ENCODE measurements around the gene MICU1. TPM values are rescaled to one million over a fixed set of nuclear protein-coding genes. Genes with fewer than 3 reads are reported as not detected.
"Not testable (repeated sequence)": the region's sequence is repeated elsewhere in the genome, so short reads cannot be mapped to it uniquely, and the experiment has no call there.

Gene MICU1
- total RNA-seq, 1 donor from 2014 or later: 57.9 TPM

DNA sequence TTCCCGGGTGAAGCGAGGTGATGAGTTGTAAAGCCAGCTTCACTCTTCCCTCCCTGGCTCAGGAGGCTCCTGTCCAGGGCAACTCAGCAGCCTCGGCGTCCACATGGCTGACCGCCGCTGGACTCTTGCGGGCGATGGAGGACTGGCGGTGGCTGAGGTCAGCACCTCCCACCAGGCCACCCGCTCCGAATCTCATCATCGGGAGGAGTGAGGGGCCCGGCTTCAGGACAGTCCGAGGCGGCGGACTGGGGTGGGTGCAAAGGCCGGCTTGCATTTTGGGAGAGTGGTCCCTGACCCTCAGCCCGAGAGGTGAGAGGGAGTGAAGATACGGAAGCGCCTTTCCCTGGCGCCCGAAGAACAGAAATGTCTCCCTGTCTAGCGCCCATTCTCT, 271.9 kb downstream of the MICU1 start:
- H3K27ac ChIP-seq (ENCODE audit: low read depth, low read length): peak overlapping the region; percentile 97
- peaks cover 10 to 19% (median 16%) of the 10 kb centered on the region in 3 donors for H3K36me3 ChIP-seq (ENCODE audit: control insufficient read depth in 3 of 3, insufficient read depth in 3 of 3, low read length in 3 of 3)
- peak overlapping the region; percentile 96 to 100 (median 98) for H3K9ac ChIP-seq (ENCODE audit: low read depth in 1 of 3, low read length in 3 of 3)
- H3K9me3 ChIP-seq (ENCODE audit: control insufficient read depth in 3 of 3, low read length in 3 of 3): no peaks in the 10 kb centered on the region
- H3K4me1 ChIP-seq (ENCODE audit: control insufficient read depth in 3 of 3, insufficient read depth in 3 of 3, low read length in 3 of 3): peaks cover 31 to 37% (median 32%) of the 10 kb centered on the region in 3 donors
- no peaks in the 10 kb centered on the region for H3K27me3 ChIP-seq (ENCODE audit: control insufficient read depth in 3 of 3, insufficient read depth in 3 of 3, low read length in 3 of 3)
- H3K4me3 ChIP-seq (ENCODE audit: low read length in 3 of 3): peak overlapping the region; percentile 90 to 99 (median 91)

- peak overlapping the region; percentile 96 to 100 (median 98) for H3K9ac ChIP-seq (ENCODE audit: low read depth in 1 of 3, low read length in 3 of 3)
- H3K4me1 ChIP-seq (ENCODE audit: control insufficient read depth in 3 of 3, insufficient read depth in 3 of 3, low read length in 3 of 3): peaks cover 32 to 37% (median 33%) of the 10 kb centered on the region in 3 donors
- no peaks in the 10 kb centered on the region for H3K27me3 ChIP-seq (ENCODE audit: control insufficient read depth in 3 of 3, insufficient read depth in 3 of 3, low read length in 3 of 3)
- peak overlapping the region; percentile 90 to 99 (median 91) for H3K4me3 ChIP-seq (ENCODE audit: low read length in 3 of 3)
- peak overlapping the region; percentile 97 for H3K27ac ChIP-seq (ENCODE audit: low read depth, low read length)
- H3K36me3 ChIP-seq (ENCODE audit: control insufficient read depth in 3 of 3, insufficient read depth in 3 of 3, low read length in 3 of 3): peaks cover 14 to 25% (median 23%) of the 10 kb centered on the region in 3 donors
- H3K9me3 ChIP-seq (ENCODE audit: control insufficient read depth in 3 of 3, low read length in 3 of 3): no peaks in the 10 kb centered on the region
Measured at GRCh38 chr10:72353028-72353964, 272.6 kb downstream of the MICU1 start.

DNA sequence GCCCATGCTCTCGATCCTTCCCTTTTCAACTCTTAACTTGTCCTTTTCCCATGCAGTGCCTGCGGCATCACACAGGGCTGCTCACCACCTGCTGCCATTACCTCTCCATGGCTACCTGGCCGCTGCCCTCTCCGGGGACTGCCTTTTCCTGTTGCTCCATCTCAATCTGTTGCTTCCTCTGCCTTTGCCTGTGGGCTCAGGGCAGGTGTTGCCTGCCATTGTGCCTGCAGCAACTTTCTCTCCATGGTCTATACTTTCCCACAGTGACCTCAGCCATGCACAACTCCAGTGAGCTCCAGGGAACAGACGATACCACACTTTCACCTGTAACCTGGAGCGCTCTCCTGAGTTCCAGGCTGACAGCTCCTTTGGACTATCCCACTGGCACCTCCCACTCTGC, 274.4 kb downstream of the MICU1 start:
- peaks cover 32 to 37% (median 33%) of the 10 kb centered on the region in 3 donors for H3K4me1 ChIP-seq (ENCODE audit: control insufficient read depth in 3 of 3, insufficient read depth in 3 of 3, low read length in 3 of 3)
- no peak overlapping the region for H3K27ac ChIP-seq (ENCODE audit: low read depth, low read length)
- peaks cover 14 to 27% (median 27%) of the 10 kb centered on the region in 3 donors for H3K36me3 ChIP-seq (ENCODE audit: control insufficient read depth in 3 of 3, insufficient read depth in 3 of 3, low read length in 3 of 3)
- no peaks in the 10 kb centered on the region for H3K9me3 ChIP-seq (ENCODE audit: control insufficient read depth in 3 of 3, low read length in 3 of 3)
- H3K4me3 ChIP-seq (ENCODE audit: low read length in 3 of 3): no peak overlapping the region
- H3K9ac ChIP-seq (ENCODE audit: low read depth in 1 of 3, low read length in 3 of 3): peak overlapping the region in 1 of 3 donors; percentile 60
- H3K27me3 ChIP-seq (ENCODE audit: control insufficient read depth in 3 of 3, insufficient read depth in 3 of 3, low read length in 3 of 3): no peaks in the 10 kb centered on the region

DNA sequence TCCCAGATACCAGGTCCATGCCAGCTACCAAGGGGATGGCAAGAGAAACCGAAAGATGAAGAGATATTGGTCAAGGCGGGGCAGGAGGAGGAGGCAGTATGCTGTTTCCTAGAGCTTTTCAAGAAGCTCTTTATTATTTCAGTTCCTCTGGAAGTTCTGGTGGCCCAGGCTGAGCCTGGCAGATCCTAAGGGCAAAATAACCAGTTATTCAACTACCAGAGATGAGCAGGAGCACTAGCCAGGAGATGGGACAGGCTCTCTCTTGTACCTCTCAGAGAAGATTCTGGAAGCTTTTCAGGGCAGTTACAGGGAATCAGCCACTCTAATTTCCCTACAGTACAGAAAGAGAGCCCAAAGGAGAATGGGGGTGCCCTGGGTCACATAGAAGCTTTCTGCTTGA, 276.4 kb downstream of the MICU1 start:
- H3K36me3 ChIP-seq (ENCODE audit: control insufficient read depth in 3 of 3, insufficient read depth in 3 of 3, low read length in 3 of 3): peaks cover 14 to 33% (median 30%) of the 10 kb centered on the region in 3 donors
- H3K4me3 ChIP-seq (ENCODE audit: low read length in 3 of 3): no peak overlapping the region
- peaks cover 25 to 32% (median 30%) of the 10 kb centered on the region in 3 donors for H3K4me1 ChIP-seq (ENCODE audit: control insufficient read depth in 3 of 3, insufficient read depth in 3 of 3, low read length in 3 of 3)
- H3K27me3 ChIP-seq (ENCODE audit: control insufficient read depth in 3 of 3, insufficient read depth in 3 of 3, low read length in 3 of 3): no peaks in the 10 kb centered on the region
- no peak overlapping the region for H3K9ac ChIP-seq (ENCODE audit: low read depth in 1 of 3, low read length in 3 of 3)
- no peak overlapping the region for H3K27ac ChIP-seq (ENCODE audit: low read depth, low read length)
- no peaks in the 10 kb centered on the region for H3K9me3 ChIP-seq (ENCODE audit: control insufficient read depth in 3 of 3, low read length in 3 of 3)

GRCh38 chr10:72348282-72348681, 277.6 kb downstream of the MICU1 start:
- Histone ChIP-seq H3K27me3 (ENCODE audit: control insufficient read depth in 3 of 3, insufficient read depth in 3 of 3, low read length in 3 of 3) (no peaks in the 10 kb centered on the region), H3K27ac (ENCODE audit: low read depth, low read length) (no peak overlapping the region), H3K36me3 (ENCODE audit: control insufficient read depth in 3 of 3, insufficient read depth in 3 of 3, low read length in 3 of 3) (peaks cover 23 to 41% (median 39%) of the 10 kb centered on the region in 3 donors), H3K9ac (ENCODE audit: low read depth in 1 of 3, low read length in 3 of 3) (peak overlapping the region in 1 of 3 donors; percentile 8), H3K4me1 (ENCODE audit: control insufficient read depth in 3 of 3, insufficient read depth in 3 of 3, low read length in 3 of 3) (peaks cover 18 to 27% (median 24%) of the 10 kb centered on the region in 3 donors), H3K4me3 (ENCODE audit: low read length in 3 of 3) (no peak overlapping the region), H3K9me3 (ENCODE audit: control insufficient read depth in 3 of 3, low read length in 3 of 3) (no peaks in the 10 kb centered on the region)

- H3K4me1 ChIP-seq (ENCODE audit: control insufficient read depth in 3 of 3, insufficient read depth in 3 of 3, low read length in 3 of 3); H3K27me3 ChIP-seq (ENCODE audit: control insufficient read depth in 3 of 3, insufficient read depth in 3 of 3, low read length in 3 of 3); H3K27ac ChIP-seq (ENCODE audit: low read depth, low read length); H3K9ac ChIP-seq (ENCODE audit: low read depth in 1 of 3, low read length in 3 of 3); H3K9me3 ChIP-seq (ENCODE audit: control insufficient read depth in 3 of 3, low read length in 3 of 3); H3K4me3 ChIP-seq (ENCODE audit: low read length in 3 of 3): not testable (repeated sequence)
- H3K36me3 ChIP-seq (ENCODE audit: control insufficient read depth in 3 of 3, insufficient read depth in 3 of 3, low read length in 3 of 3): peaks cover 37 to 55% (median 53%) of the 10 kb centered on the region in 3 donors
Measured at GRCh38 chr10:72346117-72346516, 279.8 kb downstream of the MICU1 start.

- Histone ChIP-seq H3K27me3 (ENCODE audit: control insufficient read depth in 3 of 3, insufficient read depth in 3 of 3, low read length in 3 of 3) (no peaks in the 10 kb centered on the region), H3K4me3 (ENCODE audit: low read length in 3 of 3) (no peak overlapping the region), H3K4me1 (ENCODE audit: control insufficient read depth in 3 of 3, insufficient read depth in 3 of 3, low read length in 3 of 3) (peaks cover 0 to 4% (median 3%) of the 10 kb centered on the region in 3 donors), H3K9me3 (ENCODE audit: control insufficient read depth in 3 of 3, low read length in 3 of 3) (no peaks in the 10 kb centered on the region), H3K36me3 (ENCODE audit: control insufficient read depth in 3 of 3, insufficient read depth in 3 of 3, low read length in 3 of 3) (peaks cover 46 to 56% (median 50%) of the 10 kb centered on the region in 3 donors), H3K9ac (ENCODE audit: low read depth in 1 of 3, low read length in 3 of 3) (no peak overlapping the region), H3K27ac (ENCODE audit: low read depth, low read length) (no peak overlapping the region)
Measured at GRCh38 chr10:72344932-72345331, 280.9 kb downstream of the MICU1 start.

GRCh38 chr10:72342911-72343310, 283.0 kb downstream of the MICU1 start:
- Histone ChIP-seq H3K36me3 (ENCODE audit: control insufficient read depth in 3 of 3, insufficient read depth in 3 of 3, low read length in 3 of 3) (peaks cover 42 to 50% (median 44%) of the 10 kb centered on the region in 3 donors), H3K27me3 (ENCODE audit: control insufficient read depth in 3 of 3, insufficient read depth in 3 of 3, low read length in 3 of 3) (no peaks in the 10 kb centered on the region), H3K27ac (ENCODE audit: low read depth, low read length) (no peak overlapping the region), H3K9ac (ENCODE audit: low read depth in 1 of 3, low read length in 3 of 3) (no peak overlapping the region), H3K4me3 (ENCODE audit: low read length in 3 of 3) (no peak overlapping the region), H3K4me1 (ENCODE audit: control insufficient read depth in 3 of 3, insufficient read depth in 3 of 3, low read length in 3 of 3) (peaks cover 0 to 4% (median 0%) of the 10 kb centered on the region in 3 donors), H3K9me3 (ENCODE audit: control insufficient read depth in 3 of 3, low read length in 3 of 3) (no peaks in the 10 kb centered on the region)

DNA sequence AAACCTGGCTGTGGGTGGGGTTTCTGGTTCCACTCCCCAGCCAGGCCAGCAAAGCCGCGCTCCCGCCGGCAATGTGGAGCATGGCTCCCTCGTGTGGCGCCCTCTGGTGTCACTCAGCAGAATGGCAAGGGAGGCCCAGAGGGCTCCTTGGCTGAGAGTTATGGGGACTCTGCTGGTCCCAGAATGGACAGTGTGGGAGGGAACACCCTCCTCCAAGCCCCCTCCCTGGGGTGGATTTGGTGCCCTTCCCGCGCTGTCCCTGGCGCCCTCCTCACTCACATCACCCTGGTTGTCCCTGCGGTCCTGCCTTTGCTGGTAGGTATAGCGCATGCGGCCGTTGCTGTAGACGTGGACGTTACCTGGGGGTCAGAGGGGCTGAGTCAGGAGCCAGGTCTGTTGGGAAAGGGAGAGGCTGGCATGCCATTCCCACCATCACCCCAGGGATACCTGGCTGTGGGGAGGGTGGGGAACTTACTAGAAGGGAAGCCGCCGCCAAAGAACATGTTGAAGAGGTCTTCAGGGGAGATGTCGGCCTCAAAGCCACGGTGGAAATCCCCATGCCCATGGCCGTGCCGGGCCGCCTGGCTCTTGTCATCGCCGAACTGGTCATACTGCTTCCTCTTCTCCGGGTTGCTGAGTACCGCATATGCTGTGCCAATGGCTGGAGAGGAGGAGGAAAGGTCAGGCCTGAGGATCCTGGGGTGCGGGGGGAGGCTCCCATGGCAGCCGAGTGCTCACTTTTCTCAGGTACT, 285.2 kb downstream of the MICU1 start:
- Histone ChIP-seq H3K4me1 (ENCODE audit: control insufficient read depth in 3 of 3, insufficient read depth in 3 of 3, low read length in 3 of 3) (peaks cover 14 to 20% (median 14%) of the 10 kb centered on the region in 3 donors), H3K27ac (ENCODE audit: low read depth, low read length) (no peak overlapping the region), H3K9ac (ENCODE audit: low read depth in 1 of 3, low read length in 3 of 3) (no peak overlapping the region), H3K4me3 (ENCODE audit: low read length in 3 of 3) (no peak overlapping the region), H3K36me3 (ENCODE audit: control insufficient read depth in 3 of 3, insufficient read depth in 3 of 3, low read length in 3 of 3) (peaks cover 51 to 55% (median 53%) of the 10 kb centered on the region in 3 donors), H3K9me3 (ENCODE audit: control insufficient read depth in 3 of 3, low read length in 3 of 3) (no peaks in the 10 kb centered on the region), H3K27me3 (ENCODE audit: control insufficient read depth in 3 of 3, insufficient read depth in 3 of 3, low read length in 3 of 3) (no peaks in the 10 kb centered on the region)

All from skeletal muscle tissue (tissue), 4 donors.